Frontal cortex (tissue), 4 donors: ENCODE data around the gene TRIM51. TPM values are rescaled to one million over a fixed set of nuclear protein-coding genes. Genes with fewer than 3 reads are reported as not detected.
"Not testable (repeated sequence)": the region's sequence is repeated elsewhere in the genome, so short reads cannot be mapped to it uniquely, and the experiment has no call there.

Source experiments
- DNase-seq, 2 donors: peaks; one replicate each; pipeline ENCODE4 v3.0.0; 2012; ENCODE audit warnings: low spot score in 2 of 2
- FAIRE-seq: peaks from 2 replicates; lab custom pipeline; 2012; peaks lifted over from hg19 to GRCh38; lab: Jason Lieb, UNC
- small RNA-seq: library from RNA; depleted of rRNA; stranded (forward); fragments of <200 nt; gene quantifications from one replicate; pipeline ENCODE3, GENCODE V24; 2014
- total RNA-seq: library from RNA; depleted of rRNA; stranded (reverse); fragments of >200 nt; gene quantifications from one replicate; pipeline ENCODE4 v1.2.3, GENCODE V29; 2014
- donor health status: control.
- donor health status: control.
- donor health status: control.

The TRIM51 gene
- total RNA-seq: not detected

GRCh38 chr11:55882997-55883396, at the start of gene TRIM51:
TSS of gene TRIM51 (plus strand) at chr11:55883297. CDS start at chr11:55885429, 2,132 bp downstream.
- FAIRE-seq, DNase-seq: not testable (repeated sequence)

GRCh38 chr11:55838452-55838851, 44.6 kb upstream of the TRIM51 start, which contains the start of gene OR5D16:
TSS of gene OR5D16 (plus strand) at chr11:55838752. CDS start at chr11:55838752, 0 bp downstream.
- DNase-seq (no peak), FAIRE-seq (no peak)

- no peak for DNase-seq
- FAIRE-seq: no peak
Measured at GRCh38 chr11:55847453-55847852, 35.6 kb upstream of the TRIM51 start.

GRCh38 chr11:55849037-55849436, 34.1 kb upstream of the TRIM51 start:
- DNase-seq: no peak
- no peak for FAIRE-seq

- FAIRE-seq (no peak), DNase-seq (no peak)
Measured at GRCh38 chr11:55852141-55852540, 31.0 kb upstream of the TRIM51 start.

GRCh38 chr11:55854704-55855103, 28.4 kb upstream of the TRIM51 start:
- FAIRE-seq (no peak), DNase-seq (no peak)

- FAIRE-seq, DNase-seq: not testable (repeated sequence)
Measured at GRCh38 chr11:55867354-55867753, 15.7 kb upstream of the TRIM51 start.

- not testable (repeated sequence) for FAIRE-seq
Measured at GRCh38 chr11:55872731-55873130, 10.4 kb upstream of the TRIM51 start.

GRCh38 chr11:55873146-55873545, 10.0 kb upstream of the TRIM51 start:
- DNase-seq, FAIRE-seq: not testable (repeated sequence)

More at GRCh38 chr11:55872731-55873130, 10.4 kb upstream of the TRIM51 start:
- DNase-seq: not testable (repeated sequence)

- not testable (repeated sequence) for FAIRE-seq, DNase-seq
Measured at GRCh38 chr11:55884995-55885394, 1.9 kb downstream of the TRIM51 start.

- not testable (repeated sequence) for FAIRE-seq, DNase-seq
Measured at GRCh38 chr11:55885481-55885880, 2.4 kb downstream of the TRIM51 start.

GRCh38 chr11:55895216-55895615, 12.1 kb downstream of the TRIM51 start:
- no peak for FAIRE-seq
- no peak for DNase-seq

GRCh38 chr11:55902308-55902707, 19.2 kb downstream of the TRIM51 start:
- FAIRE-seq: no peak
- no peak for DNase-seq

- FAIRE-seq: no peak
- DNase-seq: no peak
Measured at GRCh38 chr11:55914482-55914881, 31.4 kb downstream of the TRIM51 start, which contains the start of gene OR5W2. TSS of gene OR5W2 (minus strand) at chr11:55914582. CDS start at chr11:55914582, 0 bp downstream.

- no peak for DNase-seq
- no peak for FAIRE-seq
Measured at GRCh38 chr11:55920537-55920936, 37.4 kb downstream of the TRIM51 start.

- DNase-seq (no peak), FAIRE-seq (no peak)
Measured at GRCh38 chr11:55936300-55936699, 53.2 kb downstream of the TRIM51 start, which contains the start of gene OR5I1. TSS of gene OR5I1 (minus strand) at chr11:55936400. CDS start at chr11:55936400, 0 bp downstream.

Small RNA genes within 50 kb of the gene (small RNA-seq; reads per million reads assigned to genes)
- not detected for gene AC036111.3

Other genes starting within 250 kb of the TRIM51 start
- gene OR4P4, start 248.2 kb upstream of the TRIM51 start, total RNA-seq: not detected
- not detected for gene OR4S2, start 235.0 kb upstream of the TRIM51 start, total RNA-seq
- not detected for gene OR4C6, start 221.1 kb upstream of the TRIM51 start, total RNA-seq
- not detected for gene OR5D13, start 109.9 kb upstream of the TRIM51 start, total RNA-seq
- not detected for gene OR5D14, start 87.7 kb upstream of the TRIM51 start, total RNA-seq
- not detected for gene OR5L1, start 71.9 kb upstream of the TRIM51 start, total RNA-seq
- not detected for gene OR5D18, start 63.7 kb upstream of the TRIM51 start, total RNA-seq
- not detected for gene OR5L2, start 56.1 kb upstream of the TRIM51 start, total RNA-seq
- not detected for gene OR5D16, start 44.5 kb upstream of the TRIM51 start, total RNA-seq
- gene OR5W2, start 31.3 kb downstream of the TRIM51 start, total RNA-seq: not detected
- gene OR5I1, start 53.1 kb downstream of the TRIM51 start, total RNA-seq: not detected
- gene OR10AG1, start 86.6 kb downstream of the TRIM51 start, total RNA-seq: not detected
- gene OR5F1, start 111.3 kb downstream of the TRIM51 start, total RNA-seq: not detected
- not detected for gene OR5AS1, start 144.4 kb downstream of the TRIM51 start, total RNA-seq
- gene OR8I2, start 210.0 kb downstream of the TRIM51 start, total RNA-seq: not detected
- not detected for gene OR8H2, start 220.4 kb downstream of the TRIM51 start, total RNA-seq
- not detected for gene OR8H3, start 239.1 kb downstream of the TRIM51 start, total RNA-seq